Uterine smooth muscle cell (primary cell): ENCODE measurements around the gene PDE11A. TPM values are rescaled to one million over a fixed set of nuclear protein-coding genes. Genes with fewer than 3 reads are reported as not detected.

Experiments
- total RNA-seq: library from RNA; depleted of rRNA; stranded (reverse); fragments of >200 nt; gene quantifications from 2 replicates; pipeline ENCODE4 v1.2.3, GENCODE V29; 2014

The PDE11A gene
- total RNA-seq, result 0.33 and 0.50 TPM in 2 replicates

DNA sequence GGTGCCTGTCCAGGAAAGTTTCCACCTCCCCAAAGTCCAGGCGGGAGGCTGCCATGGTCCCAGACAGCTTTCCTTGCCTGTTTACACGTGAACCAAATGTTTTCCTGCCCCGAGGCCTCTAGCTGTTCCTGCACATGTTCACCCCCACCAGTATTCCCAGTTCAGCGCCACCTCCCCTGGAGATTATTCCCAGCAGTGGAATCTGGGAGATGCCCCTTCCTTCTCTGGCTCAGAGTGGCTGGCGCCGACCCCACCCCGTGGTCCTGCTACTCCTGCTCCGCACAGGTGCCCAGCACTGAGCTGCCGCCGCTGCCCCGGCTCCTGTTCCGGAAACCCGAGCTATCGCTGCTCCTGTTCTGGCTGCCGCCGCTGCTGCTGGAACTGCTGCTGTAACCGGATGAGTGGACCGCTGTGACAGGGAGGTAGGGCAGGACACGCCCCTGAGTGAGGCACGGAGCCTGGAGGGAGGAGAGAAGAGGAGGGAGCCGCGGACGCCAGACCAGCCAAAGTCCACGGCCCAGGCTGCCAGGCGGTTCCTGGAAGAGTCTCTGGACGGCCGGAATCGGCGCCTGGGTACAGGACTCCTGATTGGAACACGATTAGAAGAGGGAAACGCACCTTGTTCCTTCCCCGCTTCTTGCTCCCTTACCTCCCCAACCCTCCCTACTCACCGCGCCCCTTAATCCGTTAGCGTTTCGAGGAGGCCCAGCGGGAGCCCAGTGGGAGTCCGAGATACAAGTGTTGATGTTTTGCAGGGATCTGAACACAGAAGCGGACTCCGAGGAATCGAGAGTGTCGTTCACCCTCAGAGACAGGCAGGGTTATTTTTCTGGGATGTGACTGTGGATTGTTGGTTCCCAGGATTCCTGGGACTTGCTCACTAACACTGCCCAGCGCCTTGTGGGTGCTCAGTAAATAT lies at the start of gene PDE11A:
Gene PDE11A, minus strand, starts transcription at position 395 of the 919 bp plus-strand sequence. Its CDS starts 340 bp downstream, at position 55.

GRCh38 chr2:178112202-178113152 lies 39.9 kb upstream of the PDE11A start, which contains the start of gene RBM45:
Gene RBM45, plus strand, starts transcription at chr2:178112437. Its CDS starts 110 bp downstream, at chr2:178112547.

Other genes starting within 250 kb of the PDE11A start
- 25.8 and 26.7 TPM in 2 replicates for gene RBM45, start 39.7 kb upstream of the PDE11A start, total RNA-seq
- 3.6 and 5.9 TPM in 2 replicates for gene OSBPL6, start 121.7 kb upstream of the PDE11A start, total RNA-seq